ENCODE measurements around the gene CACNB2. TPM values are rescaled to one million over a fixed set of nuclear protein-coding genes. Genes with fewer than 3 reads are reported as not detected.
"Not testable (repeated sequence)": the region's sequence is repeated elsewhere in the genome, so short reads cannot be mapped to it uniquely, and the experiment has no call there.

Gene CACNB2
- polyA plus RNA-seq, 2 donors, result 3.8 to 5.1 TPM

DNA sequence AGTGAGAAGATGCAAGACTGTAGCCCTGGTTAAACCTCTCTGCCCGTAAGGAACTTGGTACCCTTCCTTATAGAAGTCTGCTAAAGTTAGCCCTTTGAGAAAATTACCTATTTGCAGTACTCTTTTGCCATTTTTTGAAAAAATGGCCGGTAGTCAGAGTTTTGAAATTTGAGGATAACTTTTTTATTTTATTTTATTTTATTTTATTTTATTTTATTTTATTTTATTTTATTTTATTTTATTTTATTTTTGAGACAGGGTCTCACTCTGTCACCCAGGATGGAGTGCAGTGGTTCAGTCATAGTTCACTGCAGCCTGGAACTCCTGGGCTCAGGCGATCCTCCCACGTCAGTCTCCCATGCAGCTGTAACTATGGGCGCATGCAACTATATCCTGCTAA, 41.2 kb downstream of the CACNB2 start:
- H3K36me3 ChIP-seq (ENCODE audit: control insufficient read depth in 2 of 2, insufficient read depth in 2 of 2, low read length in 1 of 2); H3K9me3 ChIP-seq (ENCODE audit: control insufficient read depth in 2 of 2, insufficient read depth in 1 of 2, low read depth in 1 of 2, low read length in 1 of 2); H3K4me1 ChIP-seq (ENCODE audit: control insufficient read depth in 2 of 2, insufficient read depth in 2 of 2, low read length in 1 of 2); H3K27me3 ChIP-seq (ENCODE audit: control insufficient read depth in 1 of 2, insufficient read depth in 2 of 2, low read length in 2 of 2); H3K4me3 ChIP-seq (ENCODE audit: low read depth in 1 of 2, low read length in 2 of 2); H3K27ac ChIP-seq (ENCODE audit: low read depth in 2 of 2, low read length in 1 of 2): not testable (repeated sequence)
- 93 to 94% methylated on average over 5 of the region's 5 CpGs for WGBS, 2 donors

DNA sequence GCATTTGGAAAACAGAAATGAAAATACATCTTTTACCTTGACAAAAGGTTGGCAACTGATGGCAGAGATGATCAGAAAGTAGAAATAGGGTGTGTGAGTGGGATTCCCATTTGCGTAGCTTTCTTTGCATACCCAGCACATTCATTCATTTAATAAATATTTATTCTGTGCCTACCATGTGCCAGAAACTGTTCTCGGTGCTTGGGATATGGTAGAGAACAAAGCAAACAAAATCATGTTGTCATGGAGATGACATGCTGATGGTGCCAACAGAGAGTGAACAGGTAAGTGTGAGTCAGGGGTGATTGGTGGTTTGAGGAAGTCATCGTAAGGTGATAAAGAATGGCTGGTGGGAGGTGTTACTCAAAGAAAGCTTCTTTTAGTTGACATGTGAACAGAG, 45.4 kb downstream of the CACNB2 start:
- no peak overlapping the region for H3K27ac ChIP-seq (ENCODE audit: low read depth in 2 of 2, low read length in 1 of 2)
- no peak overlapping the region for H3K4me3 ChIP-seq (ENCODE audit: low read depth in 1 of 2, low read length in 2 of 2)
- 38 to 50% methylated on average over 3 of the region's 3 CpGs for WGBS, 2 donors

GRCh38 chr10:18190840-18191239, 50.6 kb downstream of the CACNB2 start:
- H3K4me3 ChIP-seq (ENCODE audit: low read depth in 1 of 2, low read length in 2 of 2), result no peak overlapping the region
- no peaks in the 10 kb centered on the region for H3K9me3 ChIP-seq (ENCODE audit: control insufficient read depth in 2 of 2, insufficient read depth in 1 of 2, low read depth in 1 of 2, low read length in 1 of 2)
- no peaks in the 10 kb centered on the region for H3K27me3 ChIP-seq (ENCODE audit: control insufficient read depth in 1 of 2, insufficient read depth in 2 of 2, low read length in 2 of 2)
- H3K4me1 ChIP-seq (ENCODE audit: control insufficient read depth in 2 of 2, insufficient read depth in 2 of 2, low read length in 1 of 2), result peaks cover 0 to 3% of the 10 kb centered on the region in 2 donors
- H3K27ac ChIP-seq (ENCODE audit: low read depth in 2 of 2, low read length in 1 of 2), result no peak overlapping the region
- WGBS, 2 donors, result 92 to 94% methylated on average over 4 of the region's 4 CpGs
- no peaks in the 10 kb centered on the region for H3K36me3 ChIP-seq (ENCODE audit: control insufficient read depth in 2 of 2, insufficient read depth in 2 of 2, low read length in 1 of 2)

More for the DNA sequence above, 45.4 kb downstream of the CACNB2 start:
- Histone ChIP-seq H3K9me3 (ENCODE audit: control insufficient read depth in 2 of 2, insufficient read depth in 1 of 2, low read depth in 1 of 2, low read length in 1 of 2) (no peaks in the 10 kb centered on the region), H3K27me3 (ENCODE audit: control insufficient read depth in 1 of 2, insufficient read depth in 2 of 2, low read length in 2 of 2) (no peaks in the 10 kb centered on the region), H3K36me3 (ENCODE audit: control insufficient read depth in 2 of 2, insufficient read depth in 2 of 2, low read length in 1 of 2) (no peaks in the 10 kb centered on the region), H3K4me1 (ENCODE audit: control insufficient read depth in 2 of 2, insufficient read depth in 2 of 2, low read length in 1 of 2) (no peaks in the 10 kb centered on the region)

- H3K27me3 ChIP-seq (ENCODE audit: control insufficient read depth in 1 of 2, insufficient read depth in 2 of 2, low read length in 2 of 2), result no peaks in the 10 kb centered on the region
- H3K4me1 ChIP-seq (ENCODE audit: control insufficient read depth in 2 of 2, insufficient read depth in 2 of 2, low read length in 1 of 2), result peaks cover 0 to 3% of the 10 kb centered on the region in 2 donors
- no peaks in the 10 kb centered on the region for H3K9me3 ChIP-seq (ENCODE audit: control insufficient read depth in 2 of 2, insufficient read depth in 1 of 2, low read depth in 1 of 2, low read length in 1 of 2)
- H3K4me3 ChIP-seq (ENCODE audit: low read depth in 1 of 2, low read length in 2 of 2), result no peak overlapping the region
- no peak overlapping the region for H3K27ac ChIP-seq (ENCODE audit: low read depth in 2 of 2, low read length in 1 of 2)
- no peaks in the 10 kb centered on the region for H3K36me3 ChIP-seq (ENCODE audit: control insufficient read depth in 2 of 2, insufficient read depth in 2 of 2, low read length in 1 of 2)
- WGBS, 2 donors, result 66 to 68% methylated on average over 2 of the region's 2 CpGs
Measured at GRCh38 chr10:18194634-18195033, 54.4 kb downstream of the CACNB2 start.

GRCh38 chr10:18195060-18195799, 55.0 kb downstream of the CACNB2 start:
- 37 to 52% methylated on average over 10 of the region's 10 CpGs for WGBS, 2 donors
- peak overlapping the region in 1 of 2 donors; percentile 35 for H3K27ac ChIP-seq (ENCODE audit: low read depth in 2 of 2, low read length in 1 of 2)
- H3K9me3 ChIP-seq (ENCODE audit: control insufficient read depth in 2 of 2, insufficient read depth in 1 of 2, low read depth in 1 of 2, low read length in 1 of 2), result no peaks in the 10 kb centered on the region
- H3K4me3 ChIP-seq (ENCODE audit: low read depth in 1 of 2, low read length in 2 of 2), result no peak overlapping the region
- H3K27me3 ChIP-seq (ENCODE audit: control insufficient read depth in 1 of 2, insufficient read depth in 2 of 2, low read length in 2 of 2), result no peaks in the 10 kb centered on the region
- H3K4me1 ChIP-seq (ENCODE audit: control insufficient read depth in 2 of 2, insufficient read depth in 2 of 2, low read length in 1 of 2), result peaks cover 0 to 3% of the 10 kb centered on the region in 2 donors
- no peaks in the 10 kb centered on the region for H3K36me3 ChIP-seq (ENCODE audit: control insufficient read depth in 2 of 2, insufficient read depth in 2 of 2, low read length in 1 of 2)

GRCh38 chr10:18196806-18197550, 56.8 kb downstream of the CACNB2 start:
- Histone ChIP-seq H3K4me1 (ENCODE audit: control insufficient read depth in 2 of 2, insufficient read depth in 2 of 2, low read length in 1 of 2) (peaks cover 0 to 3% of the 10 kb centered on the region in 2 donors), H3K27me3 (ENCODE audit: control insufficient read depth in 1 of 2, insufficient read depth in 2 of 2, low read length in 2 of 2) (no peaks in the 10 kb centered on the region), H3K9me3 (ENCODE audit: control insufficient read depth in 2 of 2, insufficient read depth in 1 of 2, low read depth in 1 of 2, low read length in 1 of 2) (no peaks in the 10 kb centered on the region), H3K4me3 (ENCODE audit: low read depth in 1 of 2, low read length in 2 of 2) (no peak overlapping the region), H3K36me3 (ENCODE audit: control insufficient read depth in 2 of 2, insufficient read depth in 2 of 2, low read length in 1 of 2) (no peaks in the 10 kb centered on the region), H3K27ac (ENCODE audit: low read depth in 2 of 2, low read length in 1 of 2) (peak overlapping the region in 1 of 2 donors; percentile 57)
- WGBS, 2 donors, result 73 to 85% methylated on average over 2 of the region's 2 CpGs

DNA sequence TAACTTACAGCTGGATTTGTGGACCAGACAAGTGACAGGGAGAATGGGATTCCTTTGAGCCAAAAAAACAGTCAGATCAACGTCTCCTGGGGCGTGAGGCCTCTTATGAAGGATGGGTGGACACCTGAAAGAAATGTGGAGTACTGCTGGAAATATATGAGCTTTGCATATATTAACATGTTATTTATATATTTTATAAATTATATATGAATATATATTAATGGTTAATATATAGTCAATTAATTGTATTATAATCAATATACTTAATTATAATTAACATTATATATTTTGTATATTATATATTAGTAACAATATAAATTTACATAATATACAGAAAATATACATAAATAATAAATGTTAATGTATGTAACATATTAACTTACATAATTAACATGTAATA, 57.5 kb downstream of the CACNB2 start:
- WGBS, 2 donors, result 87 to 93% methylated on average over 2 of the region's 2 CpGs
- no peaks in the 10 kb centered on the region for H3K36me3 ChIP-seq (ENCODE audit: control insufficient read depth in 2 of 2, insufficient read depth in 2 of 2, low read length in 1 of 2)
- H3K27me3 ChIP-seq (ENCODE audit: control insufficient read depth in 1 of 2, insufficient read depth in 2 of 2, low read length in 2 of 2), result no peaks in the 10 kb centered on the region
- no peaks in the 10 kb centered on the region for H3K9me3 ChIP-seq (ENCODE audit: control insufficient read depth in 2 of 2, insufficient read depth in 1 of 2, low read depth in 1 of 2, low read length in 1 of 2)
- H3K4me1 ChIP-seq (ENCODE audit: control insufficient read depth in 2 of 2, insufficient read depth in 2 of 2, low read length in 1 of 2), result peaks cover 0 to 3% of the 10 kb centered on the region in 2 donors
- H3K4me3 ChIP-seq (ENCODE audit: low read depth in 1 of 2, low read length in 2 of 2), result no peak overlapping the region
- peak overlapping the region in 1 of 2 donors; percentile 11 for H3K27ac ChIP-seq (ENCODE audit: low read depth in 2 of 2, low read length in 1 of 2)

DNA sequence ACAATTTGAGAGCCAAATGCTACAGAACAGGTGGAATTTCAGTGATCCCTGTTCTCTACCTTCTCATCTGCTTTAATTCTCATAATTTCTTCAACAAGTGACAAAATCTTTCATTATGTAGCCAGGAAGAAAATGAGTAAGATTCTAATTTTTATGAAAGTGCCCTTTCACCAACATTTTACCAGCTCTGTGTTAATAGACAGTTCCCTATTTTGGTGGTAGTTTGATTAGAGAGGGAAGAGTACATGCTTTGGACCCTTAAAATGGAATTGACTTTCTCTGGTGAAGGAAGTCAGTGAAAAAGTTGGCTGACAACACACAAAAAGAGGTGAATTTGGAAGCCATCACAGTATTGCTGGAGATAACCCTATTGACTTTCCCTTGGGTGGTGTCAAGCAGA, 61.7 kb downstream of the CACNB2 start:
- Histone ChIP-seq H3K9me3 (ENCODE audit: control insufficient read depth in 2 of 2, insufficient read depth in 1 of 2, low read depth in 1 of 2, low read length in 1 of 2) (no peaks in the 10 kb centered on the region), H3K4me1 (ENCODE audit: control insufficient read depth in 2 of 2, insufficient read depth in 2 of 2, low read length in 1 of 2) (no peaks in the 10 kb centered on the region), H3K27ac (ENCODE audit: low read depth in 2 of 2, low read length in 1 of 2) (no peak overlapping the region), H3K36me3 (ENCODE audit: control insufficient read depth in 2 of 2, insufficient read depth in 2 of 2, low read length in 1 of 2) (no peaks in the 10 kb centered on the region), H3K4me3 (ENCODE audit: low read depth in 1 of 2, low read length in 2 of 2) (no peak overlapping the region), H3K27me3 (ENCODE audit: control insufficient read depth in 1 of 2, insufficient read depth in 2 of 2, low read length in 2 of 2) (no peaks in the 10 kb centered on the region)

DNA sequence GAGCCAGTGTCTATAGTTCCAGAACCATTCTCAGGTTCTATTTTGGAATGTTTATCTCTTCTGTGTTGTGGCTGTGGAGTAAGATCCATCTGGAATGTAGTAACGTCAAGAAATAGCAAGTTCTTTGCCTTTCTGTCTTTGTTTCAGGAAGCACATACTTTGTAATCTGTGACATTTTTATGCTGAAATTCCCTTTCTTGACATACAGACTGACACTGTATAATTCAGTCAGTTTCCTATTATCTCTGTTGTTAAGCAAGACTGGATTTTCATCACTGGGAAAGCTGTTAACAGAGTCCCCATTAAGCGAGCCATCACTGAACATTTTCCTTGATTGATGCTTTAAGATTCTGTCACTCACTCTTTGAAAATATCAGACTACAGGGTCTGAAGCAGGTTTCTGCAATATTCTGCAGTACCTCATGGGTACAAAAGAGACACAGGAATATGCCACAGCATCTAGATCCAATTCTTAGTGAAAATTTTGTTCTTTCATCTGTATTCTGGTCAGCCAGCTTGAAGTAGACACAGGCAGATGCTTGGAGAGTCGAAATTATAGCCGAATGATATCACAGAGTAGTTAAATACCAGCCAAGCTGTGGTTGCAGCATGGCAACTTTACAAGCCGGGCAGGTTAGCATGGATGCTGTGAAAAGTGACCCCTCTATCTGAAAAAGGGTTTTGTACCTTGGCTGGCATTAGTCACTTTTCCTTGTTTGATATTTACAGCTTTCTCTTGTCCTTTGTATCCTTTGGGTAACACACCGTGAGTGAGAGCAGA, 62.6 kb downstream of the CACNB2 start:
- H3K36me3 ChIP-seq (ENCODE audit: control insufficient read depth in 2 of 2, insufficient read depth in 2 of 2, low read length in 1 of 2), result no peaks in the 10 kb centered on the region
- no peaks in the 10 kb centered on the region for H3K4me1 ChIP-seq (ENCODE audit: control insufficient read depth in 2 of 2, insufficient read depth in 2 of 2, low read length in 1 of 2)
- H3K27me3 ChIP-seq (ENCODE audit: control insufficient read depth in 1 of 2, insufficient read depth in 2 of 2, low read length in 2 of 2), result no peaks in the 10 kb centered on the region
- no peaks in the 10 kb centered on the region for H3K9me3 ChIP-seq (ENCODE audit: control insufficient read depth in 2 of 2, insufficient read depth in 1 of 2, low read depth in 1 of 2, low read length in 1 of 2)
- H3K4me3 ChIP-seq (ENCODE audit: low read depth in 1 of 2, low read length in 2 of 2), result no peak overlapping the region
- WGBS, 2 donors, result 60 to 62% methylated on average over 6 of the region's 6 CpGs
- H3K27ac ChIP-seq (ENCODE audit: low read depth in 2 of 2, low read length in 1 of 2), result no peak overlapping the region

All from esophagus (tissue), 2 donors.